MM.1S (cell line): ENCODE results near the gene GADD45GIP1.

Experiments
- DNase-seq: peaks from one replicate; pipeline ENCODE4 v3.0.0-alpha.2; 2015
- H2AFZ ChIP-seq: fragments of 300-600 bp; sonication (generic); 2 replicates; pipeline ENCODE4 v1.6.0; 2016; ENCODE audit warnings: antibody characterized with exemption, low read length
- H3F3A ChIP-seq: fragments of 300-600 bp; sonication (generic); 2 replicates; pipeline ENCODE4 v1.6.1; 2016; ENCODE audit warnings: mild to moderate bottlenecking, antibody characterized with exemption, low read length, moderate library complexity, mixed read lengths; ENCODE audit not compliant: insufficient read depth
- H3K27ac ChIP-seq: fragments of 300-600 bp; sonication (generic); 2 replicates; pipeline ENCODE4 v1.5.1; 2016; ENCODE audit warnings: mild to moderate bottlenecking, low read length
- H3K27me3 ChIP-seq: fragments of 300-600 bp; sonication (generic); replicated peaks from 2 replicates; pipeline ENCODE4 v1.6.0; 2016; ENCODE audit warnings: low read length; ENCODE audit not compliant: insufficient read depth
- H3K36me3 ChIP-seq: fragments of 300-600 bp; sonication (generic); replicated peaks from 2 replicates; pipeline ENCODE4 v1.6.1; 2016; ENCODE audit warnings: mild to moderate bottlenecking, low read length, mixed read lengths; ENCODE audit not compliant: insufficient read depth
- H3K4me1 ChIP-seq: fragments of 300-600 bp; sonication (generic); 2 replicates; pipeline ENCODE4 v1.6.1; 2016; ENCODE audit warnings: low read length, mixed read lengths
- H3K4me2 ChIP-seq: fragments of 300-600 bp; sonication (generic); 2 replicates; pipeline ENCODE4 v1.6.0; 2016; ENCODE audit warnings: low read depth, low read length
- H3K4me3 ChIP-seq: fragments of 300-600 bp; sonication (generic); 2 replicates; pipeline ENCODE4 v1.5.1; 2016; ENCODE audit warnings: low read length, mixed read lengths
- H3K79me2 ChIP-seq: fragments of 300-600 bp; sonication (generic); 2 replicates; pipeline ENCODE4 v1.6.1; 2016; ENCODE audit warnings: mixed run types, low read length, mixed read lengths
- H3K9ac ChIP-seq: fragments of 300-600 bp; sonication (generic); 2 replicates; pipeline ENCODE4 v1.6.1; 2016; ENCODE audit warnings: low read length, mixed read lengths
- H3K9me2 ChIP-seq: fragments of 300-600 bp; sonication (generic); replicated peaks from 2 replicates; pipeline ENCODE4 v1.6.1; 2016; ENCODE audit warnings: mild to moderate bottlenecking, low read length, mixed read lengths; ENCODE audit not compliant: insufficient read depth
- H3K9me3 ChIP-seq: fragments of 300-600 bp; sonication (generic); replicated peaks from 2 replicates; pipeline ENCODE4 v1.6.1; 2016; ENCODE audit warnings: mild to moderate bottlenecking, low read length, mixed read lengths; ENCODE audit not compliant: insufficient read depth
- H4K20me1 ChIP-seq: fragments of 300-600 bp; sonication (generic); 2 replicates; pipeline ENCODE4 v1.6.1; 2016; ENCODE audit warnings: mild to moderate bottlenecking, low read length, moderate library complexity, mixed read lengths; ENCODE audit not compliant: insufficient read depth
- CTCF ChIP-seq: fragments of 300-600 bp; sonication (generic); IDR thresholded peaks from 2 replicates; pipeline ENCODE4 v1.5.1; 2016; ENCODE audit warnings: antibody characterized with exemption, low read length, mixed read lengths
- EZH2 ChIP-seq: fragments of 300-600 bp; sonication (generic); optimal IDR thresholded peaks from 2 replicates; pipeline ENCODE3; 2017; ENCODE audit warnings: low read depth, mild to moderate bottlenecking, antibody characterized with exemption, low read length, mixed read lengths
- EZH2phosphoT487 ChIP-seq: fragments of 300-600 bp; sonication (generic); IDR thresholded peaks from 2 replicates; pipeline ENCODE4 v1.6.1; 2018; ENCODE audit warnings: antibody characterized with exemption, low read length

GADD45GIP1 gene

GRCh38 chr19:12996406-12997094, 39.5 kb upstream of the GADD45GIP1 start:
- no peaks in the 10 kb centered on the region for H3F3A ChIP-seq
- peaks cover 76% of the 10 kb centered on the region for H3K27me3 ChIP-seq
- no peak overlapping the region for H2AFZ ChIP-seq
- no peak overlapping the region for H3K27ac ChIP-seq
- no peaks in the 10 kb centered on the region for H3K79me2 ChIP-seq
- DNase-seq, result no peak
- no peaks in the 10 kb centered on the region for H3K9me3 ChIP-seq
- H3K4me2 ChIP-seq, result no peak overlapping the region
- H3K9ac ChIP-seq, result no peak overlapping the region
- H4K20me1 ChIP-seq, result no peaks in the 10 kb centered on the region
- no peak overlapping the region for H3K4me3 ChIP-seq
- no peaks in the 10 kb centered on the region for H3K4me1 ChIP-seq
- no peaks in the 10 kb centered on the region for H3K36me3 ChIP-seq
- no peak for TF ChIP-seq EZH2phosphoT487
- no peak for TF ChIP-seq CTCF
- no peak for TF ChIP-seq EZH2
- no peaks in the 10 kb centered on the region for H3K9me2 ChIP-seq

GRCh38 chr19:12995596-12996405, 38.8 kb upstream of the GADD45GIP1 start:
- Histone ChIP-seq H2AFZ (no peak overlapping the region), H3K9ac (no peak overlapping the region), H3K4me2 (no peak overlapping the region), H3K27ac (no peak overlapping the region), H3K79me2 (no peaks in the 10 kb centered on the region), H3K9me3 (no peaks in the 10 kb centered on the region), H3F3A (no peaks in the 10 kb centered on the region), H3K27me3 (peaks cover 74% of the 10 kb centered on the region), H3K9me2 (no peaks in the 10 kb centered on the region), H3K4me3 (no peak overlapping the region), H3K4me1 (no peaks in the 10 kb centered on the region), H4K20me1 (no peaks in the 10 kb centered on the region), H3K36me3 (no peaks in the 10 kb centered on the region)
- no peak for DNase-seq
- no peak for TF ChIP-seq EZH2
- no peak for TF ChIP-seq EZH2phosphoT487
- no peak for TF ChIP-seq CTCF

- no peak within 1 kb of the TSS for H3K9ac ChIP-seq
- H3K9me2 ChIP-seq, result no peaks in the 10 kb centered on the region
- no peaks in the 10 kb centered on the region for H3K79me2 ChIP-seq
- H3F3A ChIP-seq, result no peaks in the 10 kb centered on the region
- DNase-seq, result peak; percentile 54
- H3K36me3 ChIP-seq, result no peaks in the 10 kb centered on the region
- no peaks in the 10 kb centered on the region for H4K20me1 ChIP-seq
- H3K4me1 ChIP-seq, result no peaks in the 10 kb centered on the region
- no peak within 1 kb of the TSS for H3K27ac ChIP-seq
- no peak within 1 kb of the TSS for H2AFZ ChIP-seq
- no peak for TF ChIP-seq EZH2
- no peak for TF ChIP-seq EZH2phosphoT487
- TF ChIP-seq CTCF, result no peak
- no peaks in the 10 kb centered on the region for H3K9me3 ChIP-seq
- H3K4me2 ChIP-seq, result peak within 1 kb of the TSS; percentile 49; the same call in 1 of the 2 replicates
- H3K4me3 ChIP-seq, result peak within 1 kb of the TSS; percentile 47; the same call in 1 of the 2 replicates
- peaks cover 65% of the 10 kb centered on the region for H3K27me3 ChIP-seq
Observed at GRCh38 chr19:12994701-12995595, 37.9 kb upstream of the GADD45GIP1 start, which contains the start of gene NFIX. Gene NFIX (plus strand): TSS chr19:12995475. CDS start chr19:12995838, 363 bp downstream.
